RWPE1 (cell line): ENCODE results near the gene MKKS.

Experiments
- CTCF ChIA-PET: fragments of 350-600 bp; sonication (Branson Sonifier 250); formaldehyde crosslinking; extraction: SDS; loops from one replicate; lab custom pipeline; 2021; lab: Yijun Ruan, JAX
- POLR2A ChIA-PET: fragments of 400-600 bp; formaldehyde crosslinking; extraction: SDS; loops from one replicate; lab custom pipeline; 2020; ENCODE audit warnings: antibody characterized with exemption; ENCODE audit not compliant: low non-redundant PET; lab: Yijun Ruan, JAX
- DNase-seq: peaks from one replicate; pipeline ENCODE4 v3.0.0; 2012; ENCODE audit warnings: low spot score
- H3K27ac ChIP-seq: fragments of 450-650 bp; 2 replicates; pipeline ENCODE4 v1.5.1; 2017
- CTCF ChIP-seq: fragments of 450-650 bp; conservative IDR thresholded peaks from 2 replicates; pipeline ENCODE4 v1.5.1; 2017; ENCODE audit warnings: low read depth, mild to moderate bottlenecking

MKKS gene

GRCh38 chr20:10412591-10413408, 21.2 kb downstream of the MKKS start:
- no peak overlapping the region for H3K27ac ChIP-seq
- no peak for DNase-seq
- CTCF ChIA-PET, result interaction anchor here (0.7 kb wide), 1 partner anchor 620 kb away, joined by 3 read pairs; no protein-coding TSS in a partner anchor
- no peak; the same call in 1 of the 2 replicates for TF ChIP-seq CTCF
- POLR2A ChIA-PET, result no interaction called here

- POLR2A ChIA-PET, result no interaction called here
- H3K27ac ChIP-seq, result no peak overlapping the region
- DNase-seq, result no peak
- TF ChIP-seq CTCF, result no peak
- CTCF ChIA-PET, result no interaction called here
These were observed 22.3 kb downstream of the MKKS start for GRCh38 chr20:10411673-10412072.

- no peak for TF ChIP-seq CTCF
- no peak overlapping the region for H3K27ac ChIP-seq
- ChIA-PET CTCF (interaction anchor here (0.7 to 1.0 kb wide), 2 partner anchors 10 to 887 kb away, joined by 3 read pairs; no protein-coding TSS in a partner anchor), POLR2A (no interaction called here)
- DNase-seq, result no peak
These were observed 25.8 kb downstream of the MKKS start for GRCh38 chr20:10408108-10408813.

GRCh38 chr20:10404959-10405530, 29.0 kb downstream of the MKKS start:
- no peak for TF ChIP-seq CTCF
- no peak for DNase-seq
- H3K27ac ChIP-seq, result no peak overlapping the region
- POLR2A ChIA-PET, result no interaction called here
- CTCF ChIA-PET, result no interaction called here

- ChIA-PET CTCF (interaction anchor here (0.6 kb wide), 1 partner anchor 487 kb away, joined by 3 read pairs; no protein-coding TSS in a partner anchor), POLR2A (no interaction called here)
- no peak for DNase-seq
- no peak for TF ChIP-seq CTCF
- H3K27ac ChIP-seq, result no peak overlapping the region
These were observed 29.9 kb downstream of the MKKS start for GRCh38 chr20:10404023-10404628.

- ChIA-PET CTCF (interaction anchor here (0.6 kb wide), 2 partner anchors 486 to 790 kb away, joined by 3 read pairs; no protein-coding TSS in a partner anchor), POLR2A (no interaction called here)
- no peak for DNase-seq
- H3K27ac ChIP-seq, result no peak overlapping the region
- TF ChIP-seq CTCF, result no peak
These were observed 30.9 kb downstream of the MKKS start for GRCh38 chr20:10402938-10403608.
